IMR-90 (cell line): Measurements from ENCODE around the gene PKHD1. TPM values are rescaled to one million over a fixed set of nuclear protein-coding genes. Genes with fewer than 3 reads are reported as not detected.

ENCODE experiments used
- ATAC-seq: fragments of 200-7000 bp; cut with Tn5 transposase; 2 replicates; pipeline ENCODE4 v1.9.1; 2020; ENCODE audit warnings: low read depth, mild to moderate bottlenecking, moderate library complexity
- BruUV-seq: library from RNA; stranded (reverse); fragments of 400-500 nt; replicated peaks from 2 replicates; lab custom pipeline; 2021; lab: Mats Ljungman, UMichigan
- CTCF ChIA-PET: fragments of 300-600 bp; formaldehyde crosslinking; extraction: SDS; loops from one replicate; lab custom pipeline; 2021; ENCODE audit warnings: antibody characterized with exemption; lab: Yijun Ruan, JAX
- POLR2A ChIA-PET: fragments of 300-600 bp; sonication (Branson Sonifier 250); formaldehyde crosslinking; loops from one replicate; lab custom pipeline; 2022; ENCODE audit warnings: antibody characterized with exemption; ENCODE audit not compliant: unreplicated experiment; lab: Charles Lee
- DNase-seq: peaks from one replicate; pipeline ENCODE4 v3.0.0; 2013
- H2AFZ ChIP-seq: replicated peaks from 2 replicates; pipeline ENCODE3; 2013; ENCODE audit warnings: low read length, mild to moderate bottlenecking; ENCODE audit not compliant: poor library complexity
- H2AK5ac ChIP-seq: 2 replicates; pipeline ENCODE4 v1.6.1; 2013; ENCODE audit warnings: low read depth, low read length, inconsistent platforms
- H2AK9ac ChIP-seq: replicated peaks from 2 replicates; pipeline ENCODE3; 2013; ENCODE audit warnings: mild to moderate bottlenecking, low read depth, low read length, moderate library complexity; ENCODE audit not compliant: poor library complexity
- H2BK120ac ChIP-seq: 2 replicates; pipeline ENCODE4 v1.6.1; 2013; ENCODE audit warnings: low read depth, low read length, inconsistent platforms
- H2BK15ac ChIP-seq: 3 replicates; pipeline ENCODE4 v1.6.1; 2013; ENCODE audit warnings: low read depth, low read length, inconsistent platforms
- H2BK20ac ChIP-seq: 2 replicates; pipeline ENCODE4 v1.6.1; 2013; ENCODE audit warnings: low read depth, mild to moderate bottlenecking, inconsistent platforms, low read length, moderate library complexity
- H2BK5ac ChIP-seq: 2 replicates; pipeline ENCODE4 v1.6.1; 2013; ENCODE audit warnings: mild to moderate bottlenecking, low read depth, low read length, inconsistent platforms; ENCODE audit not compliant: poor library complexity, severe bottlenecking
- H3K14ac ChIP-seq: replicated peaks from 2 replicates; pipeline ENCODE4 v1.6.1; 2013; ENCODE audit warnings: low read depth, low read length, inconsistent platforms
- H3K18ac ChIP-seq: 2 replicates; pipeline ENCODE4 v1.6.1; 2013; ENCODE audit warnings: low read depth, low read length, control low read depth
- H3K23ac ChIP-seq: 2 replicates; pipeline ENCODE4 v1.6.1; 2013; ENCODE audit warnings: low read depth, low read length, inconsistent platforms
- H3K27ac ChIP-seq: 2 replicates; pipeline ENCODE4 v1.5.1; 2013; ENCODE audit warnings: mild to moderate bottlenecking, control low read depth, low read length; ENCODE audit not compliant: insufficient read depth
- H3K27me3 ChIP-seq: 2 replicates; pipeline ENCODE4 v1.6.1; 2013; ENCODE audit warnings: low read length; ENCODE audit not compliant: control insufficient read depth, insufficient read depth
- H3K36me3 ChIP-seq: 2 replicates; pipeline ENCODE4 v1.6.1; 2013; ENCODE audit warnings: low read length, mixed read lengths; ENCODE audit not compliant: control insufficient read depth, insufficient read depth
- H3K4ac ChIP-seq: 2 replicates; pipeline ENCODE4 v1.6.1; 2013; ENCODE audit warnings: low read depth, low read length, inconsistent platforms
- H3K4me1 ChIP-seq: 2 replicates; pipeline ENCODE4 v1.6.1; 2013; ENCODE audit warnings: low read length, mixed read lengths; ENCODE audit not compliant: control insufficient read depth, insufficient read depth
- H3K4me2 ChIP-seq: 2 replicates; pipeline ENCODE4 v1.6.1; 2013; ENCODE audit warnings: low read depth, mild to moderate bottlenecking, control low read depth, low read length, moderate library complexity
- H3K4me3 ChIP-seq: 2 replicates; pipeline ENCODE4 v1.5.1; 2013; ENCODE audit warnings: low read depth, mild to moderate bottlenecking, control low read depth, low read length, moderate library complexity; ENCODE audit not compliant: insufficient read depth
- H3K56ac ChIP-seq: 2 replicates; pipeline ENCODE4 v1.6.1; 2013; ENCODE audit warnings: low read length, inconsistent platforms; ENCODE audit not compliant: insufficient read depth; ENCODE audit errors: extremely low read depth
- H3K79me1 ChIP-seq, 2 experiments: 2 replicates each; pipeline ENCODE4 v1.6.1; 2013; ENCODE audit warnings: low read length in 2 of 2, inconsistent platforms in 1 of 2, low read depth in 1 of 2
- H3K9ac ChIP-seq: 2 replicates; pipeline ENCODE4 v1.6.1; 2013; ENCODE audit warnings: low read depth, low read length, control low read depth
- H3K9me1 ChIP-seq: 2 replicates; pipeline ENCODE4 v1.6.1; 2013; ENCODE audit warnings: low read length, inconsistent platforms; ENCODE audit not compliant: insufficient read depth
- H3K9me3 ChIP-seq: 2 replicates; pipeline ENCODE4 v1.6.1; 2013; ENCODE audit warnings: low read length; ENCODE audit not compliant: control insufficient read depth, insufficient read depth
- H4K20me1 ChIP-seq: 2 replicates; pipeline ENCODE4 v1.6.1; 2013; ENCODE audit warnings: low read length, inconsistent platforms; ENCODE audit not compliant: insufficient read depth
- H4K5ac ChIP-seq: 2 replicates; pipeline ENCODE4 v1.6.1; 2013; ENCODE audit warnings: mild to moderate bottlenecking, low read depth, low read length, control low read depth
- H4K8ac ChIP-seq, 2 experiments: 2 replicates each; pipeline ENCODE4 v1.6.1; 2013; ENCODE audit warnings: low read depth in 2 of 2, low read length in 2 of 2, control low read depth in 1 of 2, inconsistent platforms in 1 of 2
- H4K91ac ChIP-seq: 2 replicates; pipeline ENCODE4 v1.6.1; 2013; ENCODE audit warnings: low read depth, low read length, inconsistent platforms; ENCODE audit not compliant: insufficient read depth
- MAFK ChIP-seq: IDR thresholded peaks from 2 replicates; pipeline ENCODE4 v1.6.1; 2012; ENCODE audit warnings: low read depth, low read length, improper control_type of control experiment
- MAZ ChIP-seq: IDR thresholded peaks from 2 replicates; pipeline ENCODE4 v1.6.1; 2012; ENCODE audit warnings: low read depth, mild to moderate bottlenecking, low read length, improper control_type of control experiment, moderate library complexity, borderline replicate concordance
- RCOR1 ChIP-seq: IDR thresholded peaks from 2 replicates; pipeline ENCODE4 v1.6.1; 2012; ENCODE audit warnings: mild to moderate bottlenecking, low read length, improper control_type of control experiment; ENCODE audit not compliant: insufficient replicate concordance
- dilution Hi-C: fragments of 300-500 bp; cut with HindIII; formaldehyde crosslinking; loops from one replicate; pipeline ENCODE4 v1.14.3; 2018; ENCODE audit warnings: low sequenced_read_pairs; ENCODE audit not compliant: unreplicated experiment
- in situ Hi-C: fragments of 300-500 bp; cut with MboI; formaldehyde crosslinking; loops from 3 replicates; pipeline ENCODE4 v1.14.3; 2019; ENCODE audit warnings: low sequenced_read_pairs, inconsistent platforms, mixed read lengths
- intact Hi-C: fragments of 100-400 bp; cut with micrococcal nuclease; formaldehyde crosslinking; loops from 2 replicates; pipeline ENCODE4 v1.10.0; 2022
- polyA plus RNA-seq, 3 experiments: library from polyadenylated mRNA; depleted of rRNA; stranded (reverse); fragments of >200 nt; gene quantifications; 2 replicates each; pipeline ENCODE4 v1.2.3, GENCODE V29; 2012; ENCODE audit warnings: low replicate concordance in 1 of 3
- total RNA-seq: library from RNA; depleted of rRNA; stranded (reverse); fragments of >200 nt; gene quantifications from 2 replicates; pipeline ENCODE4 v1.2.3, GENCODE V29; 2012

Gene PKHD1
- total and polyA plus RNA-seq, 2 of the 4 experiments (the other 2 are of a cell fraction) = not detected

DNA sequence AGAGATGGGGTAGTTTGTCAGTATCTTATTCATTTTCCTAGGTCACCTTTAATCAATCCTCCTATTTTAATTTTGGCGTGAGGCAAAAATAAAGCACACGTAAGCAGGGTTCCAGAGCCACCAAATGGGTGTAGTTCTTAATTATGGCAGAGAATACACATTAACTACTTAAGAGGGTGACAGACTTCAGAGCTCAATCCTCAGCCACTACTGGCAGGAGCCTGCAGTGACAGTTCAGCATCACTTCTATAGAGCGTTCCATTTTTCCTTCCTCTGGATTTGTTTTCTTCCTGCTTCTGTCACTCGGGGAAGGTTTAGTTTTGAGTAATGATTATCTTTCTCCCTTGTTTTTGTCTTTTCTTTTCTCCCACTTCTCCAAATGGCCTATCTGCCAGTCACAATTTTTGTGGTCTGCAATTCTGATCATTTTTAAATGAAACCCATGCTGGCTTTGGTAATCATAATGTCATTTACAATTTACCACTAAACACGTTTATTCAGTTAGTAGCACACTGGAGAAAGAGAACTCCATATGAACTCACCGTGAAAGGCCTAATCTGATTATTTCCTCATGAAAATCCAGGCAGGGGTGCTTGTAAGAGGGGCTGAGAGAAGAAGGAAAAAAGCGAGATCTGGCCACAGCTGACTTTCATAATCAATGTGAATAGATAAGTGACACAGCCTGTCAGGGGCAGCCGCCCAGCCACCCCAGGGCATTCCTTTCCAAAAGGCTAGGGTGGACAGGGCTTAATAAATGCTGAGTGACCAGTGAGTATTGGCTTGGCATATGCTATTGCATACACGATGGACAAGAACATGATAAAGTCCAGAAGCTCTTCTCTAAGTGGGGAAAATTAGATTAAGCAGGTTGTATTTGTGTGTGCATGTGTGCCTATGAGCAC lies 412.1 kb downstream of the PKHD1 start (continued):
- TF ChIP-seq RCOR1 = no peak

DNA sequence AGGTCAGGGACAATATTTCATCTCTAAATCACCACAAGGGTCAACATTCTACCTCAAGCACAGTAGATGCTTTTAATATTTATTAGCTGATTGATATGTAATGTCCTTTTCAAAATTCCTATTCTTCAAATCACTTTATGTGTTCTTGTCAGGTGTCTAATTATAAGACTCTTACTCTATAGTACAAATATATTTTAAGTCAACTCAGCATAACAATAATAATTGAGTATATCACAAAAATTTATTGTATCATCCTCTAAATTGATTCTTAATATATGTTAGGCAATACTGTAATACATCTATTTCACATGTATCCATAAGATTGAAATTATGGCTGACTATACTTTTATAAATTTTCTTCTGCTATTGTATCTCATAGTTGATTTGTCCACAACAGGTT lies 423.9 kb downstream of the PKHD1 start:
- H3K4me3 ChIP-seq = no peak overlapping the region
- H3K18ac ChIP-seq = no peak overlapping the region
- H3K36me3 ChIP-seq = no peaks in the 10 kb centered on the region
- no peaks in the 10 kb centered on the region for H3K4me1 ChIP-seq
- no peak overlapping the region for H3K9ac ChIP-seq
- no peak overlapping the region for H2AK5ac ChIP-seq
- POLR2A ChIA-PET = no interaction called here
- H3K27me3 ChIP-seq = no peaks in the 10 kb centered on the region
- no peak overlapping the region for H4K8ac ChIP-seq
- dilution Hi-C loops (no loop called here), in situ Hi-C loops (no loop called here), intact Hi-C loops (no loop called here)
- H2AFZ ChIP-seq = no peak overlapping the region
- H3K79me1 ChIP-seq = no peaks in the 10 kb centered on the region
- no peak overlapping the region for H3K4ac ChIP-seq
- H4K20me1 ChIP-seq = no peaks in the 10 kb centered on the region
- no peak overlapping the region for H3K56ac ChIP-seq
- peaks cover 9% of the 10 kb centered on the region for H3K9me3 ChIP-seq
- H2BK120ac ChIP-seq = no peak overlapping the region
- no peak overlapping the region for H2BK15ac ChIP-seq
- TF ChIP-seq MAFK = peak; percentile 30; the same call in 1 of the 2 replicates
- no peak for TF ChIP-seq MAZ
- ATAC-seq (no peak), DNase-seq (no peak)
- no peak overlapping the region for H3K23ac ChIP-seq
- no peak overlapping the region for H2BK5ac ChIP-seq
- no TSS peak for BruUV-seq
- no peak overlapping the region for H4K5ac ChIP-seq
- H2AK9ac ChIP-seq = no peak overlapping the region
- CTCF ChIA-PET = no interaction called here
- H3K27ac ChIP-seq = no peak overlapping the region
- H3K9me1 ChIP-seq = no peaks in the 10 kb centered on the region
- H2BK20ac ChIP-seq = no peak overlapping the region
- no peak overlapping the region for H4K91ac ChIP-seq
- H3K4me2 ChIP-seq = no peak overlapping the region
- no peak overlapping the region for H3K14ac ChIP-seq
